Adrenal gland (tissue), 19 donors: Measurements from ENCODE around the gene ZNF436. TPM values are rescaled to one million over a fixed set of nuclear protein-coding genes. Genes with fewer than 3 reads are reported as not detected.

Experiments used
- DNase-seq, 7 donors: peaks; one replicate each; pipeline ENCODE4 v3.0.0-alpha.2; 2019 to 2020
- H3K27ac ChIP-seq, 5 donors: fragments of 200-600 bp; sonication (generic) in 4 of 5; 1 replicate in 3 of 5; 2 replicates in 2 of 5; pipeline versions ENCODE4 v1.5.1 to v1.8.0; 2016 to 2020; ENCODE audit warnings: mild to moderate bottlenecking in 1 of 5
- H3K27me3 ChIP-seq: fragments of 200-600 bp; 2 replicates; pipeline ENCODE4 v1.8.0; 2021
- H3K36me3 ChIP-seq, 2 donors: fragments of 200-600 bp; replicated peaks in 1 of 2; 1 replicate in 1 of 2; 2 replicates in 1 of 2; pipeline versions ENCODE4 v1.5.1 to v1.8.0; 2018 to 2022
- H3K4me1 ChIP-seq, 2 donors: fragments of 200-600 bp; replicated peaks in 1 of 2; 1 replicate in 1 of 2; 2 replicates in 1 of 2; pipeline versions ENCODE4 v1.5.1 to v1.8.0; 2018 to 2021
- H3K4me3 ChIP-seq, 4 donors: fragments of 200-600 bp; sonication (generic) in 3 of 4; one replicate each; pipeline ENCODE4 v1.5.1; 2016 to 2018
- H3K9me3 ChIP-seq, 3 donors: fragments of 200-600 bp; sonication (generic) in 1 of 3; replicated peaks in 1 of 3; 1 replicate in 2 of 3; 2 replicates in 1 of 3; pipeline versions ENCODE4 v1.5.1 to v1.8.0; 2016 to 2021
- CTCF ChIP-seq, 6 experiments: fragments of 450-650 bp in 4 of 6; fragments of 200-600 bp in 2 of 6; sonication (generic) in 1 of 6; IDR thresholded peaks; 1 replicate in 5 of 6; 2 replicates in 1 of 6; pipeline versions ENCODE4 v1.5.1 to v1.8.0; 2016 to 2021; ENCODE audit warnings: antibody characterized with exemption in 6 of 6, mild to moderate bottlenecking in 2 of 6, moderate library complexity in 1 of 6
- POLR2A ChIP-seq, 2 donors: fragments of 450-650 bp; IDR thresholded peaks; one replicate each; pipeline ENCODE4 v1.6.1; 2017; ENCODE audit warnings: antibody characterized with exemption in 2 of 2, mild to moderate bottlenecking in 2 of 2, moderate library complexity in 1 of 2
- WGBS, 4 donors: extraction: QIAGEN DNeasy Blood & Tissue Kit in 2 of 4; methylation state at CpG; one replicate each; pipeline versions ENCODE4 v1.1.5 to v1.1.7; 2013 to 2017; 5-methylcytosine and 5-hydroxymethylcytosine counted together
- intact Hi-C, 2 donors: fragments of 100-400 bp; cut with DNase I; formaldehyde crosslinking; loops; one replicate each; pipeline versions ENCODE4 v1.14.1 to v1.15.0; 2022 to 2023
- long read RNA-seq, 10 donors: library from polyadenylated mRNA in 3 of 10; unstranded in 2 of 10; stranded (forward) in 1 of 10; transcript quantifications; one replicate each; pipeline ENCODE4 v2.0.0 and lab custom pipeline, GENCODE V29; 2021 to 2026
- polyA plus RNA-seq, 3 donors: library from polyadenylated mRNA; stranded (reverse); fragments of 200-250 nt in 2 of 3; fragments of 350-450 nt in 1 of 3; fragmentation: Illumina TruSeq in 1 of 3; extraction: RNeasy Lipid Tissue Mini Kit (QIAGEN cat#74804) in 1 of 3; gene quantifications; one replicate each; pipeline ENCODE4 v1.2.3, GENCODE V29; 2013 to 2014
- total RNA-seq, 9 donors: library from RNA; depleted of rRNA in 4 of 9; stranded (reverse); fragments of >200 nt in 4 of 9; fragments of 120-200 nt in 1 of 9; fragmentation: NEBNext Ultra II Directional in 1 of 9; extraction: Animal tissue kit (Norgen Biotek cat#: 25700) in 1 of 9; gene quantifications; one replicate each; pipeline versions ENCODE4 v1.1.0 to v1.2.4, GENCODE V29; 2013 to 2023
- donor health status: healthy with polysubstance abuse.
- donor health status: Bipolar disorder and iron deficiency.
- donor health status: DM: yes; HTN: yes; CAD: no.
- donor health status: DM: no; HTN: no; CAD: no.
- donor health status: DM: no; HTN: no; CAD: no.
- donor health status: DM: yes; HTN: yes; CAD: no.

The ZNF436 gene
- total RNA-seq (10 to 100 TPM in 8 of 9 donors, 1 to 10 TPM in 1; 7.8 to 43.7 (median 27.4) TPM), polyA plus RNA-seq (10 to 100 TPM; 10.1 to 16.2 (median 13.3) TPM)
- long read RNA-seq, donor 1, partial matches to known transcripts = 0 of 1 reads
- long read RNA-seq, donor 1, other reads (novel, unspliced or antisense) = 0 of 1 reads
- long read RNA-seq, donor 2, partial matches to known transcripts = 0 of 1 reads
- long read RNA-seq, donor 2, other reads (novel, unspliced or antisense) = 0 of 1 reads
- long read RNA-seq, donor 3 = 0 reads
- long read RNA-seq, donor 4, full-length matches to known transcripts = 4 of 6 reads
- long read RNA-seq, donor 4, partial matches to known transcripts = 0 of 6 reads
- long read RNA-seq, donor 4, other reads (novel, unspliced or antisense) = 2 of 6 reads
- long read RNA-seq, donor 5, full-length matches to known transcripts = 24 of 33 reads
- long read RNA-seq, donor 5, partial matches to known transcripts = 0 of 33 reads
- long read RNA-seq, donor 5, other reads (novel, unspliced or antisense) = 9 of 33 reads
- long read RNA-seq, donor 6, partial matches to known transcripts = 0 of 1 reads
- long read RNA-seq, donor 6, other reads (novel, unspliced or antisense) = 1 of 1 reads
- long read RNA-seq, donor 7, full-length matches to known transcripts = 2 of 2 reads
- long read RNA-seq, donor 7, partial matches to known transcripts = 0 of 2 reads
- long read RNA-seq, donor 7, other reads (novel, unspliced or antisense) = 0 of 2 reads
- long read RNA-seq, donor 8 = 0 reads
- long read RNA-seq, donor 9, full-length matches to known transcripts = 5 of 5 reads
- long read RNA-seq, donor 9, partial matches to known transcripts = 0 of 5 reads
- long read RNA-seq, donor 9, other reads (novel, unspliced or antisense) = 0 of 5 reads
- long read RNA-seq, donor 10, full-length matches to known transcripts = 5 of 5 reads
- long read RNA-seq, donor 10, partial matches to known transcripts = 0 of 5 reads
- long read RNA-seq, donor 10, other reads (novel, unspliced or antisense) = 0 of 5 reads

GRCh38 chr1:23369335-23370013 is at the start of gene ZNF436:
Gene ZNF436 (minus strand): TSS chr1:23369836. CDS start chr1:23368005, 1,831 bp downstream.
- WGBS, 4 donors = 0 to 1% (median 0%) methylated on average over 8 to 29 of the region's 29 CpGs
- H3K27me3 ChIP-seq = no peaks in the 10 kb centered on the region
- intact Hi-C loops = no loop called here
- peaks cover 0 to 5% (median 0%) of the 10 kb centered on the region in 3 donors for H3K9me3 ChIP-seq
- peaks cover 0 to 26% of the 10 kb centered on the region in 2 donors for H3K36me3 ChIP-seq
- TF ChIP-seq POLR2A (IDR thresholded peaks at IDR 0.05) (peak; percentile 32 to 78), CTCF (IDR thresholded peaks at IDR 0.05) (no peak)
- peak within 1 kb of the TSS; percentile 27 to 95 (median 56) for H3K4me3 ChIP-seq
- peak; percentile 88 to 96 (median 94) for DNase-seq
- peak within 1 kb of the TSS; percentile 86 to 98 (median 93) for H3K27ac ChIP-seq
- peaks cover 29 to 46% of the 10 kb centered on the region in 2 donors for H3K4me1 ChIP-seq

- H3K27ac ChIP-seq = peak overlapping the region in 1 of 5 donors; percentile 29
- intact Hi-C loops = no loop called here
- no peak for TF ChIP-seq POLR2A (IDR thresholded peaks at IDR 0.05)
- no peak for TF ChIP-seq CTCF (IDR thresholded peaks at IDR 0.05)
- peaks cover 0 to 7% of the 10 kb centered on the region in 2 donors for H3K36me3 ChIP-seq
- peaks cover 29 to 42% of the 10 kb centered on the region in 2 donors for H3K4me1 ChIP-seq
- no peaks in the 10 kb centered on the region for H3K9me3 ChIP-seq
- DNase-seq = no peak
- no peaks in the 10 kb centered on the region for H3K27me3 ChIP-seq
- WGBS, 4 donors = 74 to 84% (median 79%) methylated on average over 6 of the region's 6 CpGs
- H3K4me3 ChIP-seq = no peak overlapping the region
Measured at GRCh38 chr1:23419180-23419579, 49.5 kb upstream of the ZNF436 start.

GRCh38 chr1:23417570-23417969 is 47.9 kb upstream of the ZNF436 start:
- 34 to 42% (median 38%) methylated on average over 1 to 3 of the region's 3 CpGs for WGBS, 4 donors
- intact Hi-C loops = no loop called here
- Histone ChIP-seq H3K4me3 (no peak overlapping the region), H3K36me3 (peaks cover 0 to 7% of the 10 kb centered on the region in 2 donors), H3K9me3 (no peaks in the 10 kb centered on the region), H3K27me3 (no peaks in the 10 kb centered on the region), H3K4me1 (peaks cover 19 to 30% of the 10 kb centered on the region in 2 donors), H3K27ac (peak overlapping the region in 2 of 5 donors; percentile 9 to 61)
- DNase-seq = peak; percentile 56 to 88 (median 71)
- TF ChIP-seq CTCF (IDR thresholded peaks at IDR 0.05) (no peak), POLR2A (IDR thresholded peaks at IDR 0.05) (no peak)
